IMR-90 (cell line): ENCODE results near the gene RASL10B.
A peak's percentile ranks its signal among the peaks of the same experiment; 100 is the strongest.

Source experiments
- BHLHE40 ChIP-seq: fragments of 150-350 bp; IDR thresholded peaks from 2 replicates; pipeline ENCODE4 v1.6.1; 2016; ENCODE audit warnings: mild to moderate bottlenecking, low read depth, low read length
- CHD1 ChIP-seq: IDR thresholded peaks from 2 replicates; pipeline ENCODE4 v1.6.1; 2012; ENCODE audit warnings: low read depth, low read length, improper control_type of control experiment
- MAFK ChIP-seq: IDR thresholded peaks from 2 replicates; pipeline ENCODE4 v1.6.1; 2012; ENCODE audit warnings: low read depth, low read length, improper control_type of control experiment
- MXI1 ChIP-seq: IDR thresholded peaks from 2 replicates; pipeline ENCODE4 v1.6.1; 2012; ENCODE audit warnings: low read depth, mild to moderate bottlenecking, low read length, moderate library complexity, borderline replicate concordance
- POLR2A ChIP-seq: IDR thresholded peaks from 2 replicates; pipeline ENCODE4 v1.6.1; 2012; ENCODE audit warnings: mild to moderate bottlenecking, low read depth, low read length
- RAD21 ChIP-seq: IDR thresholded peaks from 2 replicates; pipeline ENCODE4 v1.6.1; 2012; ENCODE audit warnings: low read length, improper control_type of control experiment
- RCOR1 ChIP-seq: IDR thresholded peaks from 2 replicates; pipeline ENCODE4 v1.6.1; 2012; ENCODE audit warnings: mild to moderate bottlenecking, low read length, improper control_type of control experiment; ENCODE audit not compliant: insufficient replicate concordance
- RFX5 ChIP-seq: IDR thresholded peaks from 2 replicates; pipeline ENCODE4 v1.8.0; 2012; ENCODE audit warnings: low read depth, mild to moderate bottlenecking, low read length, moderate library complexity
- SMC3 ChIP-seq: fragments of 150-350 bp; IDR thresholded peaks from 2 replicates; pipeline ENCODE4 v1.6.1; 2016; ENCODE audit warnings: low read depth, mild to moderate bottlenecking, antibody characterized with exemption, low read length, moderate library complexity
- TF ChIP-seq, protein P1 (sequence below): conservative IDR thresholded peaks from 2 replicates; pipeline ENCODE4 v1.5.1; 2012; ENCODE audit warnings: mild to moderate bottlenecking, low read depth, low read length, improper control_type of control experiment
- TF ChIP-seq, protein P2 (sequence below): fragments of 150-350 bp; IDR thresholded peaks from 2 replicates; pipeline ENCODE4 v1.6.1; 2016; ENCODE audit warnings: low read depth, mild to moderate bottlenecking, low read length, moderate library complexity, borderline replicate concordance

DNA sequence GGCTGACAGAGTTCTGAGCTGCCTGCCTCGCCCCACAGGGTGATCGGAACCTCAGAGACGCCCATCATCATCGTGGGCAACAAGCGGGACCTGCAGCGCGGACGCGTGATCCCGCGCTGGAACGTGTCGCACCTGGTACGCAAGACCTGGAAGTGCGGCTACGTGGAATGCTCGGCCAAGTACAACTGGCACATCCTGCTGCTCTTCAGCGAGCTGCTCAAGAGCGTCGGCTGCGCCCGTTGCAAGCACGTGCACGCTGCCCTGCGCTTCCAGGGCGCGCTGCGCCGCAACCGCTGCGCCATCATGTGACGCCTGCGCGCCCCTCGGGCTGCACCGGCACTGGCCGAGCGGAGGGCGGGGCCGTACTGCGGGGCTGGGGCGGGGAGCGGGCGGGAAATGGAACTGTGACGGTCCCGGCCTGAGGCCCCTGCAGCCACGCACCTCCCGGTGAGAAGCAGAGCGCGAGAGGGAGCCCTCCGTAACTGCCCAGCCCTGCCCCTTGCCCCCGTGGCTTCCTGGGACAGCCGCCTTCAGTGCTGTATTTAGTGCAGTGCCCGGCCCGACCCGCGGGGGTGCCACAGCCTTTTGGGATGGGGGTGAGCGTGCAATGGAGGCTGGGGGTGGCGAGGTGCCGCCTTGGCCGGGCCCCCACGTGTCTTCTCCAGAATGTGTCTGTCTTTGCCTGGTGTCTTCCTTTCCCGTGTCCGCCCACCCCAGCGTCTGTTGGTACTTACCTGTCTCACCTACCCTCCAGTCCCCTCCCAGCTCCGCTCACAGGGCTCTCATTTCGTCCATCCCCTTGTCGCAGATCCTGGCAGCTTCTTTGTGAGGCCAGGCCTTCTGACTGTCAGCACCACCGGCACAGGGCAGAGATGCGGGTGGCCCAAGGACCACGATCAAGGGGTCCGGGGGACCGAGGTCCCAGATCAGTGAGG is 9.8 kb downstream of the RASL10B start:
- TF ChIP-seq RAD21, result no peak
- TF ChIP-seq, protein P1, sequence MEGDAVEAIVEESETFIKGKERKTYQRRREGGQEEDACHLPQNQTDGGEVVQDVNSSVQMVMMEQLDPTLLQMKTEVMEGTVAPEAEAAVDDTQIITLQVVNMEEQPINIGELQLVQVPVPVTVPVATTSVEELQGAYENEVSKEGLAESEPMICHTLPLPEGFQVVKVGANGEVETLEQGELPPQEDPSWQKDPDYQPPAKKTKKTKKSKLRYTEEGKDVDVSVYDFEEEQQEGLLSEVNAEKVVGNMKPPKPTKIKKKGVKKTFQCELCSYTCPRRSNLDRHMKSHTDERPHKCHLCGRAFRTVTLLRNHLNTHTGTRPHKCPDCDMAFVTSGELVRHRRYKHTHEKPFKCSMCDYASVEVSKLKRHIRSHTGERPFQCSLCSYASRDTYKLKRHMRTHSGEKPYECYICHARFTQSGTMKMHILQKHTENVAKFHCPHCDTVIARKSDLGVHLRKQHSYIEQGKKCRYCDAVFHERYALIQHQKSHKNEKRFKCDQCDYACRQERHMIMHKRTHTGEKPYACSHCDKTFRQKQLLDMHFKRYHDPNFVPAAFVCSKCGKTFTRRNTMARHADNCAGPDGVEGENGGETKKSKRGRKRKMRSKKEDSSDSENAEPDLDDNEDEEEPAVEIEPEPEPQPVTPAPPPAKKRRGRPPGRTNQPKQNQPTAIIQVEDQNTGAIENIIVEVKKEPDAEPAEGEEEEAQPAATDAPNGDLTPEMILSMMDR, result no peak
- TF ChIP-seq POLR2A, result no peak
- TF ChIP-seq MXI1, result no peak
- TF ChIP-seq SMC3, result no peak
- TF ChIP-seq RCOR1, result no peak
- no peak for TF ChIP-seq CHD1
- TF ChIP-seq, protein P2, sequence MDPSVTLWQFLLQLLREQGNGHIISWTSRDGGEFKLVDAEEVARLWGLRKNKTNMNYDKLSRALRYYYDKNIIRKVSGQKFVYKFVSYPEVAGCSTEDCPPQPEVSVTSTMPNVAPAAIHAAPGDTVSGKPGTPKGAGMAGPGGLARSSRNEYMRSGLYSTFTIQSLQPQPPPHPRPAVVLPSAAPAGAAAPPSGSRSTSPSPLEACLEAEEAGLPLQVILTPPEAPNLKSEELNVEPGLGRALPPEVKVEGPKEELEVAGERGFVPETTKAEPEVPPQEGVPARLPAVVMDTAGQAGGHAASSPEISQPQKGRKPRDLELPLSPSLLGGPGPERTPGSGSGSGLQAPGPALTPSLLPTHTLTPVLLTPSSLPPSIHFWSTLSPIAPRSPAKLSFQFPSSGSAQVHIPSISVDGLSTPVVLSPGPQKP, result no peak
- TF ChIP-seq MAFK, result no peak
- TF ChIP-seq RFX5, result no peak
- TF ChIP-seq BHLHE40, result peak; percentile 36; the same call in 1 of the 2 replicates
